Upper lobe of right lung (tissue), 1 donor: ENCODE data around the gene CAMTA1. TPM values are rescaled to one million over a fixed set of nuclear protein-coding genes. Genes with fewer than 3 reads are reported as not detected.

Source experiments
- ATAC-seq: fragments of 200-7000 bp; cut with Tn5 transposase; one replicate; pipeline ENCODE4 v1.9.1; 2020; ENCODE audit warnings: mild to moderate bottlenecking, moderate library complexity
- DNase-seq: peaks from one replicate; pipeline ENCODE4 v3.0.0-alpha.2; 2020
- H3K27ac ChIP-seq: fragments of 200-600 bp; one replicate; pipeline ENCODE4 v1.8.0; 2022
- H3K27me3 ChIP-seq: fragments of 200-600 bp; one replicate; pipeline ENCODE4 v1.8.0; 2022; ENCODE audit warnings: mild to moderate bottlenecking
- H3K36me3 ChIP-seq: fragments of 200-600 bp; one replicate; pipeline ENCODE4 v1.8.0; 2022
- H3K4me1 ChIP-seq: fragments of 200-600 bp; one replicate; pipeline ENCODE4 v1.8.0; 2022
- H3K4me3 ChIP-seq: fragments of 200-600 bp; one replicate; pipeline ENCODE4 v1.8.0; 2022; ENCODE audit warnings: mild to moderate bottlenecking
- H3K9me3 ChIP-seq: fragments of 200-600 bp; one replicate; pipeline ENCODE4 v1.8.0; 2022
- CTCF ChIP-seq: fragments of 200-600 bp; IDR thresholded peaks from one replicate; pipeline ENCODE4 v1.8.0; 2022; ENCODE audit warnings: antibody characterized with exemption
- intact Hi-C: fragments of 100-400 bp; cut with DNase I; formaldehyde crosslinking; loops from one replicate; pipeline ENCODE4 v1.11.0; 2022
- total RNA-seq: library from RNA; stranded (reverse); fragmentation: NEBNext Ultra II Directional; extraction: Animal tissue kit (Norgen Biotek cat#: 25700); gene quantifications from one replicate; pipeline ENCODE4 v1.2.1, GENCODE V29; 2021
- donor health status: DM: no; HTN: yes; CAD: no; lungs with severe emphysema.

The CAMTA1 gene
- total RNA-seq, 1 donor from 2014 or later = 63.4 TPM

- intact Hi-C loops = no loop called here
- Histone ChIP-seq H3K4me3 (no peak overlapping the region), H3K36me3 (no peaks in the 10 kb centered on the region), H3K9me3 (no peaks in the 10 kb centered on the region), H3K27ac (peak overlapping the region; percentile 17), H3K27me3 (no peaks in the 10 kb centered on the region), H3K4me1 (no peaks in the 10 kb centered on the region)
- DNase-seq = no peak
- no peak for TF ChIP-seq CTCF
- ATAC-seq = peak; percentile 52
These were observed 975.0 kb downstream of the CAMTA1 start for GRCh38 chr1:7760245-7760644.

- Histone ChIP-seq H3K27me3 (no peaks in the 10 kb centered on the region), H3K4me3 (no peak overlapping the region), H3K4me1 (no peaks in the 10 kb centered on the region), H3K36me3 (no peaks in the 10 kb centered on the region), H3K27ac (peak overlapping the region; percentile 44), H3K9me3 (no peaks in the 10 kb centered on the region)
- DNase-seq = no peak
- TF ChIP-seq CTCF = no peak
- intact Hi-C loops = no loop called here
- ATAC-seq = no peak
These were observed 975.8 kb downstream of the CAMTA1 start for GRCh38 chr1:7761103-7761502.

GRCh38 chr1:7767176-7767575 is 981.9 kb downstream of the CAMTA1 start:
- Histone ChIP-seq H3K36me3 (no peaks in the 10 kb centered on the region), H3K4me1 (peaks cover 4% of the 10 kb centered on the region), H3K27me3 (no peaks in the 10 kb centered on the region), H3K9me3 (no peaks in the 10 kb centered on the region), H3K27ac (no peak overlapping the region), H3K4me3 (no peak overlapping the region)
- TF ChIP-seq CTCF = no peak
- intact Hi-C loops = no loop called here
- no peak for DNase-seq
- no peak for ATAC-seq

GRCh38 chr1:7768583-7768982 is 983.3 kb downstream of the CAMTA1 start:
- Histone ChIP-seq H3K4me3 (no peak overlapping the region), H3K27ac (no peak overlapping the region), H3K27me3 (no peaks in the 10 kb centered on the region), H3K36me3 (peaks cover 14% of the 10 kb centered on the region), H3K4me1 (peaks cover 14% of the 10 kb centered on the region), H3K9me3 (no peaks in the 10 kb centered on the region)
- TF ChIP-seq CTCF = no peak
- ATAC-seq = no peak
- intact Hi-C loops = no loop called here
- no peak for DNase-seq

- DNase-seq = no peak
- Histone ChIP-seq H3K27me3 (no peaks in the 10 kb centered on the region), H3K4me1 (peaks cover 14% of the 10 kb centered on the region), H3K4me3 (peak overlapping the region; percentile 79), H3K27ac (peak overlapping the region; percentile 93), H3K9me3 (no peaks in the 10 kb centered on the region), H3K36me3 (peaks cover 22% of the 10 kb centered on the region)
- intact Hi-C loops = no loop called here
- no peak for TF ChIP-seq CTCF
- ATAC-seq = no peak
These were observed 984.6 kb downstream of the CAMTA1 start for GRCh38 chr1:7769673-7770412.

- no peak for TF ChIP-seq CTCF
- Histone ChIP-seq H3K27me3 (no peaks in the 10 kb centered on the region), H3K4me1 (peaks cover 14% of the 10 kb centered on the region), H3K27ac (peak overlapping the region; percentile 93), H3K36me3 (peaks cover 24% of the 10 kb centered on the region), H3K9me3 (no peaks in the 10 kb centered on the region), H3K4me3 (peak overlapping the region; percentile 79)
- ATAC-seq (peak; percentile 35), DNase-seq (no peak)
- intact Hi-C loops = no loop called here
These were observed 985.4 kb downstream of the CAMTA1 start for GRCh38 chr1:7770669-7770996.
